GM10248 (cell line): Measurements from ENCODE around the gene HOXA5.

Experiments used
- CTCF ChIA-PET: fragments of 300-600 bp; sonication (Branson Sonifier 250); formaldehyde crosslinking; extraction: SDS; loops from one replicate; lab custom pipeline; 2021; ENCODE audit warnings: antibody characterized with exemption; lab: Yijun Ruan, JAX
- POLR2A ChIA-PET: fragments of 350-650 bp; sonication (Branson Sonifier 250); formaldehyde crosslinking; extraction: SDS; loops from one replicate; lab custom pipeline; 2020; ENCODE audit warnings: antibody characterized with exemption; lab: Yijun Ruan, JAX
- DNase-seq: peaks from one replicate; pipeline ENCODE4 v3.0.0; 2012; ENCODE audit errors: extremely low spot score
- CTCF ChIP-seq: IDR thresholded peaks from 2 replicates; pipeline ENCODE4 v1.5.1; 2012; ENCODE audit warnings: mild to moderate bottlenecking, low read depth; ENCODE audit errors: extremely low read depth, missing control alignments, control extremely low read depth

Gene HOXA5

GRCh38 chr7:27098578-27099451, 44.7 kb downstream of the HOXA5 start:
- CTCF ChIA-PET: interaction anchor here (0.7 to 2.8 kb wide), 7 partner anchors 7 to 52 kb away, joined by 3 to 8 read pairs (median 3); no protein-coding TSS in a partner anchor
- POLR2A ChIA-PET: no interaction called here
- no peak for TF ChIP-seq CTCF
- DNase-seq: peak; percentile 10

- ChIA-PET CTCF (interaction anchor here (0.7 to 2.8 kb wide), 9 partner anchors 8 to 415 kb away, joined by 3 to 8 read pairs (median 3); partner anchors contain the start of gene HOXA4), POLR2A (no interaction called here)
- no peak for TF ChIP-seq CTCF
- DNase-seq: no peak
Observed at GRCh38 chr7:27097686-27098577, 45.5 kb downstream of the HOXA5 start.

- ChIA-PET CTCF (interaction anchor here (1.0 to 2.8 kb wide), 7 partner anchors 9 to 415 kb away, joined by 3 to 8 read pairs (median 4); partner anchors contain the start of gene HOXA4), POLR2A (no interaction called here)
- no peak for DNase-seq
- TF ChIP-seq CTCF: no peak
Observed at GRCh38 chr7:27096768-27097514, 46.5 kb downstream of the HOXA5 start.

- DNase-seq: peak; percentile 93
- CTCF ChIA-PET: interaction anchor here (1.0 to 2.8 kb wide), 7 partner anchors 10 to 414 kb away, joined by 3 to 8 read pairs (median 4); partner anchors contain the start of gene HOXA4
- POLR2A ChIA-PET: no interaction called here
- TF ChIP-seq CTCF: peak; percentile 13
Observed at GRCh38 chr7:27095897-27096767, 47.3 kb downstream of the HOXA5 start, which contains the start of gene HOXA1. HOXA1 (minus strand) TSS chr7:27096000; CDS start chr7:27095912, 88 bp downstream.

- POLR2A ChIA-PET: no interaction called here
- DNase-seq: no peak
- TF ChIP-seq CTCF: no peak
- CTCF ChIA-PET: interaction anchor here (2.1 to 2.8 kb wide), 3 partner anchors 11 to 13 kb away, joined by 7 to 13 read pairs (median 8); no protein-coding TSS in a partner anchor
Observed at GRCh38 chr7:27095050-27095896, 48.2 kb downstream of the HOXA5 start.
